RWPE2 (cell line): ENCODE data around the gene EIF1.

Experiments used
- ATAC-seq: fragments of 200-7000 bp; cut with Tn5 transposase; 3 replicates; pipeline ENCODE4 v1.9.1; 2021; ENCODE audit warnings: low read depth
- DNase-seq: peaks from one replicate; pipeline ENCODE4 v3.0.0-alpha.2; 2020; ENCODE audit warnings: low spot score
- H3K27ac ChIP-seq: fragments of 450-650 bp; 2 replicates; pipeline ENCODE4 v1.5.1; 2017; ENCODE audit warnings: mild to moderate bottlenecking; ENCODE audit not compliant: poor library complexity, severe bottlenecking
- H3K27me3 ChIP-seq: fragments of 250-450 bp; sonication (Bioruptor Pico); 2 replicates; pipeline ENCODE4 v1.5.1; 2021; ENCODE audit warnings: mild to moderate bottlenecking, moderate library complexity; ENCODE audit not compliant: insufficient read depth, poor library complexity, severe bottlenecking
- H3K36me3 ChIP-seq: fragments of 250-450 bp; sonication (Bioruptor Pico); 2 replicates; pipeline ENCODE4 v1.5.1; 2020; ENCODE audit warnings: low read depth, mild to moderate bottlenecking, moderate library complexity
- H3K4me1 ChIP-seq: fragments of 250-450 bp; sonication (Bioruptor Pico); 2 replicates; pipeline ENCODE4 v1.5.1; 2021; ENCODE audit warnings: mild to moderate bottlenecking, moderate library complexity; ENCODE audit not compliant: insufficient read depth, poor library complexity, severe bottlenecking
- H3K4me3 ChIP-seq: fragments of 250-450 bp; sonication (Bioruptor Pico); 2 replicates; pipeline ENCODE4 v1.5.1; 2021; ENCODE audit warnings: mild to moderate bottlenecking, moderate library complexity; ENCODE audit not compliant: severe bottlenecking
- H3K9me3 ChIP-seq: fragments of 250-450 bp; sonication (Bioruptor Pico); 2 replicates; pipeline ENCODE4 v1.5.1; 2021; ENCODE audit warnings: mild to moderate bottlenecking, moderate library complexity; ENCODE audit not compliant: severe bottlenecking
- TF ChIP-seq, protein P1 (sequence below): fragments of 450-650 bp; IDR thresholded peaks from one replicate; pipeline ENCODE4 v1.5.1; 2017; ENCODE audit warnings: mild to moderate bottlenecking, moderate library complexity; ENCODE audit not compliant: poor library complexity, severe bottlenecking

Gene EIF1

DNA sequence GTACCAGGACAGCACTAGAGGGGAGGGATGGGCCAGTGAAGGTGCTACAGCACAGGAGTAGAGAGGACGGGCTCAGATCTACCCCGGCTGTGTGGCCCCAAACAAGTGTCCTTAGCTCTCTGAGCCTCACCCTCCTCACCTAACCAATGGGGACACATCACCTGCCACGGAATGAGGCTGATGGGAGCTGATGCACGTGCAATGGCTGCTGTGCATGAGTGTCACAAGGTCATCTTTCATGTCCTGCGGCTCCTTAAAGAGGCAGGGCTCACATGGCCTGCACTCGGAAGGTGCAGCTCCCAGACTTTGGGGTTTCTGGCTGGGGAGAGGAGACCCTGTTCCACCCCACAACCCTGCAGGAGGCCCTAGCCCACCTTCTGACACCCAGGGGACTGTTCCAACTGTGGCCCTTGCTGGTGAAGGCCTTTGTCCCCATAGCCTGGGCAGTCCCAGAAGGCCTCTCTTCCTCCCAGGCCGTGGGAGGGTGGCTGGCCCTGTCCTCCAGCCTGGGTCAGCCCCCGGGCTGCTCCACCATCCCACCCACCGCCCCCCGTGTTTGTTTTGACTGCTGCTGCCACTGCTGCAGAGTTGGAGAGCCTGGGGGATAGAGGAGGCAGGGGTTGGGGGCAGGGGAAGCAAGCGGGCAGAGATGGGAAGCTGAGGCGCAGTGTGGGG lies 35.3 kb downstream of the EIF1 start:
- Histone ChIP-seq H3K36me3 (no peaks in the 10 kb centered on the region), H3K27ac (no peak overlapping the region), H3K4me1 (peaks cover 4% of the 10 kb centered on the region), H3K9me3 (no peaks in the 10 kb centered on the region), H3K4me3 (no peak overlapping the region), H3K27me3 (no peaks in the 10 kb centered on the region)
- TF ChIP-seq, protein P1, sequence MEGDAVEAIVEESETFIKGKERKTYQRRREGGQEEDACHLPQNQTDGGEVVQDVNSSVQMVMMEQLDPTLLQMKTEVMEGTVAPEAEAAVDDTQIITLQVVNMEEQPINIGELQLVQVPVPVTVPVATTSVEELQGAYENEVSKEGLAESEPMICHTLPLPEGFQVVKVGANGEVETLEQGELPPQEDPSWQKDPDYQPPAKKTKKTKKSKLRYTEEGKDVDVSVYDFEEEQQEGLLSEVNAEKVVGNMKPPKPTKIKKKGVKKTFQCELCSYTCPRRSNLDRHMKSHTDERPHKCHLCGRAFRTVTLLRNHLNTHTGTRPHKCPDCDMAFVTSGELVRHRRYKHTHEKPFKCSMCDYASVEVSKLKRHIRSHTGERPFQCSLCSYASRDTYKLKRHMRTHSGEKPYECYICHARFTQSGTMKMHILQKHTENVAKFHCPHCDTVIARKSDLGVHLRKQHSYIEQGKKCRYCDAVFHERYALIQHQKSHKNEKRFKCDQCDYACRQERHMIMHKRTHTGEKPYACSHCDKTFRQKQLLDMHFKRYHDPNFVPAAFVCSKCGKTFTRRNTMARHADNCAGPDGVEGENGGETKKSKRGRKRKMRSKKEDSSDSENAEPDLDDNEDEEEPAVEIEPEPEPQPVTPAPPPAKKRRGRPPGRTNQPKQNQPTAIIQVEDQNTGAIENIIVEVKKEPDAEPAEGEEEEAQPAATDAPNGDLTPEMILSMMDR, result no peak
- DNase-seq (no peak), ATAC-seq (no peak)

DNA sequence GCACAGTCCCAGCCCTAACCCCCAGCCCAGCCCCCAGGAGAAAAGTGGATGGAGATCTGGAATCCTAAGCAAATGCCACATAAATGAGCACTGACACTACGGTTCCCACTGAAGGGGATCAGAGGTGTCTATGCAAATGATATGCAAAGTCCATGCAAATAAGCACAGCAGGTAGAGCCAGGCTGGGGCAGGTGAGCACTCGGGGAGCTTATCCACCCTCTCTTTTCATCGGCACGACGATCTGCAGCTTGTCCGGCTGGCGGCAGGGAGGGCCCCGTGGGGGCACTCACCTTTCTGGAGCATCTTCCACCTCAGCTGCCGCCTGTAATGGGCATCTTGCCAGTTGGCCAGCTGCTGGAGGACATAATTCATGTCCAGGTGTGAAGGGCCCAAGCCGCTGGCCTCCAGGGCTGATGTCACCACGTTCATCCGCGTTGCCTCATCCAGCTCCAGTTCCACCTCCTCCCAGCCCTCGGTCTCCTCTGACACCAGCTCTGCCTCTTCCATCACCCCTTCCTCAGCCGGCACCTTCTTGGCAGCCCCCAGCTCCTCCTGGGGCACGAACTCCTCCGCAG lies 35.9 kb downstream of the EIF1 start:
- no peak overlapping the region for H3K27ac ChIP-seq
- TF ChIP-seq, protein P1, result no peak
- DNase-seq (no peak), ATAC-seq (no peak)
- peaks cover 4% of the 10 kb centered on the region for H3K4me1 ChIP-seq
- H3K27me3 ChIP-seq, result no peaks in the 10 kb centered on the region
- H3K4me3 ChIP-seq, result no peak overlapping the region
- H3K36me3 ChIP-seq, result no peaks in the 10 kb centered on the region
- H3K9me3 ChIP-seq, result no peaks in the 10 kb centered on the region

- TF ChIP-seq, protein P1, result no peak
- H3K4me3 ChIP-seq, result no peak overlapping the region
Observed at GRCh38 chr17:41725134-41725533, 36.4 kb downstream of the EIF1 start.

DNA sequence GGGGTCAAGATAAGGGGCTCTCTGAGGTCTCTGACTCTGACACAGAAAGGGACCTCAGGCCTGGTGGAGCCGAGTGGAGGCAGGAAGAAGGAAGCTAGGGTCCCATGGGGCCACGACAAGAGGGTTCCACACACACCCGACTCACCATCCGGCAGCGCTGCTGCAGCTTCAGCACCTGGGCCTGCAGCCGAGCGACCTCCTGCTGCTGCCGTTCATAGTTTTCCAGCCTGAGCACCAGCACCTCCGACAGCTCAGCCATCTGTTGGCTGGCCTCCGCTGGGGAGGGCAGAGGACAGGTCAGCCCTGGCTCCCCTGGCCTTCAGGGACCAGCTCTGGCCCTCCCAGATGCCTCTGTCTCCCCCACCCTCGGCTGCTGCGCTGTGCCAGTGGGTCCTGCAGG lies 39.4 kb downstream of the EIF1 start:
- DNase-seq (no peak), ATAC-seq (no peak)
- TF ChIP-seq, protein P1, result no peak
- Histone ChIP-seq H3K36me3 (no peaks in the 10 kb centered on the region), H3K4me1 (peaks cover 4% of the 10 kb centered on the region), H3K4me3 (no peak overlapping the region), H3K27ac (no peak overlapping the region), H3K27me3 (no peaks in the 10 kb centered on the region), H3K9me3 (no peaks in the 10 kb centered on the region)

More at GRCh38 chr17:41725134-41725533, 36.4 kb downstream of the EIF1 start:
- Histone ChIP-seq H3K9me3 (no peaks in the 10 kb centered on the region), H3K27me3 (no peaks in the 10 kb centered on the region), H3K4me1 (peaks cover 4% of the 10 kb centered on the region), H3K36me3 (no peaks in the 10 kb centered on the region), H3K27ac (no peak overlapping the region)
- DNase-seq (no peak), ATAC-seq (no peak)

DNA sequence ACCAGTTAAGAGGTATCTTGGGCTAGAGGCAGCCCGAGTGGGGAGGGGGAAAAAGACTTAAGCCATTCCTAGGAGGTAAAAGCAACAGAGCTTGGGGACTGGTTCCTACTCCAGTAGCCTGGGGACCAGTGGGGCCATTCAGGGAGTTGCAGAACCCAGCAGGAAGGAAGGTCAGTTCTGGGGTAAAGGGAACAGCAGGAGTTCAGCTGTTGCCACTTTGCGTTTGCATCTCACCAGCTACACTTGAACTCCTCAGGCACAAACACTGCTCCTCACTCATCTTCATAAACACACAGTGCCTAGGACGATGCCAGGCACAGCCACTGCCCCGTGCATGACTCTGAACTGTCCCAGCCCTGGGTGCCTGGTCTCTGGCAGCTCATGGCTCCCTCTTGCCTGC lies 41.8 kb downstream of the EIF1 start:
- ATAC-seq (no peak), DNase-seq (no peak)
- H3K4me1 ChIP-seq, result peaks cover 4% of the 10 kb centered on the region
- no peak overlapping the region for H3K4me3 ChIP-seq
- no peaks in the 10 kb centered on the region for H3K36me3 ChIP-seq
- no peak overlapping the region for H3K27ac ChIP-seq
- no peaks in the 10 kb centered on the region for H3K9me3 ChIP-seq
- no peaks in the 10 kb centered on the region for H3K27me3 ChIP-seq
- TF ChIP-seq, protein P1, result no peak
